Dedifferentiated amniotic fluid mesenchymal stem cell (primary cell): ENCODE measurements around the gene KCTD2.
"Not testable (repeated sequence)": the region's sequence is repeated elsewhere in the genome, so short reads cannot be mapped to it uniquely, and the experiment has no call there.

Experiments
- DNase-seq: peaks from one replicate; pipeline ENCODE4 v3.0.0-alpha.2; 2016; ENCODE audit errors: extremely low spot score

KCTD2 gene

DNA sequence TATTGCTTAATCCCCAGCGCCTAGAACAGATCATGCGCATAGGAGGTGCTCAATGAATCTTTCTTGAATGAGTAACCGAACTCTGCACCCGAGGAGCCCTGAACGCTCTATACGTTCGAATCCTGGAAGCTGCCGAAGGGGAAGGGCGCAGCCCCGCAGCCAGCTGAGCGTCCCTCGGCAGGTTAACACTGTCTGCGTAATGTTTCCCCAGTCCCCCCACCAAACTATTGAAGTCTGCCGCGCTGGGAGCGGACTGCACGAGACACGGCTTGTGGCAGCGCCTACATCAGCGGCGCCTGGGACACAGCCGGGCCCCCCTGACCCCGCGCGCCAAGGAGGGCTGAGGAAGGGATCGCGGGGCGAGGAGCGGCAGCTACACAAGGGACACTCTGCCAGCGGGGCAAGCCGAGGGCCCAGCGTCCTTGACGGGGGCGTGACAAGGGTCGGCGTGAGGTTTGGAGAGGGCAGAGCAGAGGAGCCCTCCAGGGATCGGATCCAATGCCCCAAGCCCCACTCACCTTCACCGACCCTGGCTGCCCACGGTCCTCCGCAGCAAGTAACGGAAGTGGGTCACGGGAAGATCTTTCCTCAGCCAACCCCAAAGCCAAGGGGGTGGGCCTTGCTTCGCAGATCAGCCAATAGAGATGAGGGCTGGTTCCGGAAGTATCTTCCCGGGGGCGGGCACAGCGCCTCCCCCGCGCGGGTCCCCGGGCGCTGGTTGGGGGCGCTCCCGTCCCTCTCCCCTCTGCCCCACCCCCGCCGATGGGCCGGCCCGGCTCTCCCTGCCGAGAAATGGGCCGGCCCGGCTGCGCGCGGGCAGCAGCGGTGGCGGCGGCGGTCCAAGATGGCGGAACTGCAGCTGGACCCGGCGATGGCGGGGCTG, at the start of gene KCTD2, which contains the start of gene ATP5PD:
TSS of gene KCTD2 (plus strand) at position 819 of the 883 bp plus-strand sequence. CDS start at position 845, 26 bp downstream.
TSS of gene ATP5PD (minus strand) at position 563 of the 883 bp plus-strand sequence. CDS start 4,319 bp downstream, outside the sequence.
- peak; percentile 97 for DNase-seq

DNA sequence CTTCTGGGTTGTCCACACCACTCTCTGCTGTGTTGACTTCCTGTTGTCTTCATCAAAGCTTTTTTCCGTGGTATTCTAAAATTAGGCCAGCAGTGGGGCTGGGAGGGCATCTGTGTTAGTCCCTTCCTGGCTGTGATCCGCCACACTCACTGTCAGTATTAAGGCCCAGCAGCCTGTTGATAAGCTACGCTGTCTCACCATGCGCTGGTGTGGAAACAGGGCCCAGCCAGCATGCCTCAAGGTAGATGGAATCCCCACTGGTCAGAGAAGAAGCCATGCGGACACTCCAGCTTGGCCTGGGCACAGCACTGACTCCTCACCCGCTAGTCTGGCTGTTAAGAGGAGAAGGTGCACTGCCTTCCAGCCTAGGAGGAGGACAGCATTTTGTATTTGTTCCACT, 48.2 kb upstream of the KCTD2 start:
- DNase-seq = no peak

- DNase-seq = no peak
Measured at GRCh38 chr17:74999523-74999922, 47.5 kb upstream of the KCTD2 start.

- no peak for DNase-seq
Measured at GRCh38 chr17:75001915-75002843, 44.8 kb upstream of the KCTD2 start.

DNA sequence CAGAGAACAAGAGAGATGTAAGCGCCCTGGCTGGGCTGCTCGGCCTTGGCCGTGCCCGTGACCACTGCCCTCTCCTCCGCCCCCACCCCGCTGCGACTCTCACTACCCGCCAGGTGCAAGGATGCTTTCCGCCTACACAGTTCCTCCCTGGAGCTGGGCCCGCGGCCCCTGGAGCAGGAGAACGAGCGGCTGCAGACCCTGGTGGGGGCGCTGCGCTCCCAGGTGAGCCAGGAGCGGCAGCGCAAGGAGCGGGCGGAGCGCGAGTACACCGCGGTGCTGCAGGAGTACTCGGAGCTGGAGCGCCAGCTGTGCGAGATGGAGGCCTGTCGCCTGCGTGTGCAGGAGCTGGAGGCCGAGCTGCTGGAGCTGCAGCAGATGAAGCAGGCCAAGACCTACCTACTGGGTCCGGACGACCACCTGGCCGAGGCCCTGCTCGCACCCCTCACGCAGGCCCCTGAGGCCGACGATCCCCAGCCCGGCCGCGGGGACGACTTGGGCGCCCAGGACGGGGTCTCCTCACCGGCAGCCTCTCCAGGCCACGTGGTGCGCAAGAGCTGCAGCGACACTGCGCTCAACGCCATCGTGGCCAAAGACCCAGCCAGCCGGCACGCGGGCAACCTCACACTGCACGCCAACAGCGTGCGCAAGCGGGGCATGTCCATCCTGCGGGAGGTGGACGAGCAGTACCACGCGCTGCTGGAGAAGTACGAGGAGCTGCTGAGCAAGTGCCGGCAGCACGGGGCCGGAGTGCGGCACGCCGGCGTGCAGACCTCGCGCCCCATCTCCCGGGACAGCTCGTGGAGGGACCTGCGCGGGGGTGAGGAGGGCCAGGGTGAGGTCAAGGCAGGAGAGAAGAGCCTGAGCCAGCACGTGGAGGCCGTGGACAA, 43.7 kb upstream of the KCTD2 start:
- no peak for DNase-seq

- DNase-seq = no peak
Measured at GRCh38 chr17:75003957-75004355, 43.1 kb upstream of the KCTD2 start.

- DNase-seq = no peak
Measured at GRCh38 chr17:75004371-75004770, 42.7 kb upstream of the KCTD2 start.

DNA sequence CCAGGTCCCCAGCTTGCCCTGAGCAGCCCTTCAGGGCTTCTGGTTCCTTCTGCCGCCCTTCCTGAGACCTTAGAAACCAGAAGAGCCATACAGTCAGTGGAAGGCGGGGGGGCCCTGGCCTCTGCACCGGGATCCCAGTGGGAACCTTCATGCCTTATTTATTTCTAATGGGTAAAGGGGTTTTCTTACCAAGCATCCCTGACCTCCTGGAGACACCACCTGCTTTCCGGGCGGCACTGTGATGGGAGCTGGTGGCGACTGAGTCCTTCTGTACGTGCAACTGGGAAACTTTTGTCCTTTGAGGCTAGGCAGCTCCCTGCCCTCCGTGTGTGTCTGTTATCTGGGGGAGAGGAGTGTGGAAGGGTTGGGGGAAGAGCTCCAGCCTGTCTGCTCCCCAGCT, 41.7 kb upstream of the KCTD2 start:
- no peak for DNase-seq

DNA sequence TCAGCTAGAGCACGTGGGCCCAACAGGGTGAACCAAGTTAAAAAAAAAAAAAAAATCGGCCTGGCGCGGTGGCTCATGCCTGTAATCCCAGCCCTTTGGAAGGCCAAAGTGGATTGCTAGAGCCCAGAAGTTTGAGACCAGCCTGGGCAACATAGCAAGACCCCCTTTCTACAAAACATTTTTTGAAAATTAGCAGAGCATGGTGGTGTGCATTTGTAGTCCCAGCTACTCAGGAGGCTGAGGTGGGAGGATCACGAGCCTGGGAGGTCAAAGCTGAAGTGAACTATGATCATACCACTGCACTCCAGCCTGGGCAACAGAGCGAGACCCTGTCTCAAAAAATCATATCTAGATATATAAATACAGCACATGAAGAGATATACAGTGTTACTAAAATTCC, 40.9 kb upstream of the KCTD2 start:
- not testable (repeated sequence) for DNase-seq

DNA sequence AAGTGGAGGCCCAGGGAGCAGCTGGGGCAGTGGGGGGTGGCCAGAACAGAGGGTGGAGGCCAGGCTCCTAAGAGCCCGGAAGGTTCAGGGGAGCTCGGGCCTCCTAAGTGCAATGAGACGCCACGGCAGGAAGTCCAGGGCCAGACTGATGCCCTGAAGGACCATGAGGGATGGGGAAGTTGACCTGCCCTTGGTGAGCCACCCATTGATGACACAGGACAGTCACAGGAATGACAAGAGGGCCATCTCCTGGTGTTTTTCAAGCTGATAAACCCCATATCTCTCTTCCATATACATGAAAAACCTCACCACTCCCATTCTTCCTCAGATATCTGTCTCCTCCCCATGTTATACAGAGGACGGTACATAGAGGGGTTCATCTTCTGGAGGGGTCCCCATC, 40.4 kb upstream of the KCTD2 start:
- DNase-seq = no peak

- no peak for DNase-seq
Measured at GRCh38 chr17:75008373-75008772, 38.7 kb upstream of the KCTD2 start.

DNA sequence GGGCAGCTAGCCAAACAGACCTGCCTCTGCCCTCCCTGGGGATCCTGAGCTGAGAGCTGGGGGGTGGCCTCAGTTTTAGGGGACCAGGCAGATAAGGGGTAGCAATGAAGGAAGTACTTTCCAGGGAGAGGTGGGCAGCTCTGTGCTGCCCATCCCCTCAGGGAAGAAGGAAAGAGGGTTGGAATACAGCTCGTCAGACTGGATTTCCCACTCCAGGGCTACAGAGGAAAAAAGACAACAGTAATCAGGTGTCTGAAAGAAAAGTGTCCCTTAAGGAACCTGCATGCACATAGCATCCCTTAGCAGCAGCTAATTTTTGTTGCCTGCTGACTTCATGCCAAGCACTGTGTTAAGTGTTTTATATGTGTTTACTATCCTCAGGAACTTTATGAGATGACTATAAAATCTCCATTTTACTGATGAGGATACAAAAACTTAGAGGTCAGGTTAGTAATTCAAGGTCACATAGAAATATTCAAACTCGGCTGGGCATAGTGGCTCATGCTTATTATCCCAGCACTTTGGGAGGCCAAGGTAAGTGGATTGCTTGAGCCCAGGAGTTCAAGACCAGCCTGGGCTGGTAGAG, 37.8 kb upstream of the KCTD2 start:
- DNase-seq = no peak

GRCh38 chr17:75010683-75011400, 36.2 kb upstream of the KCTD2 start:
- no peak for DNase-seq

DNA sequence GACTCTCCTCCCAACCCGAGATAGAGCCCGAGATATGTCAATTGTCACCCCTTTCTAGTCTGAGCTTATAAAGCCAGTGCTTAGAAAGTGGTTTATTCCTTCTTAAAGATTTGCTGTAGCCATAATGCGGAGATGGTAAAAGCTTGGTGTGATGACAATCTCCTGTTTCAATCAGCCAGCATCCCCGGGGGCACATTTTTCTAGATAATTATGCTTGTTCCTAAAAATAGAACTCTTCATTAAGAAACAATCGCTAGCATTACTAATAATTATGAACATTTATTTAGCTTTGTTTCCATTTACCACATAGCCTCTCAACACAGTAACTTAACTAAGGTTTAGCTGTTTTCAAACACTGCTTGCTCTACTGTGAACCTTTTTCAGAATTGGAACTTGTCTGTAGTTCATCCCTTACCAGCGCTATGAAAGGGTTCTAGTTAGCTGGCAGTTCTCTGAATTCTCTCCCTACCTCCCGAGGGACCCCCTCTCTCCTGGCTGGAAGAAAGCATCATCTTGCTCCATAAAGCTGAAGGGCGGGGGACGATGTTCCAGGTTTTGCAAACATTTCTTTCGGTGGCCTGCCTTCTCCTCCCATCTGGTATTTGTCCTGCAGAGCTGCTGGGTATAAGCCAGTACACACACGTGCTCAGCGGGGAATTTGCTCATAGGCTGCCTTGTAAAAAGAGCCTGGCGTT, 35.5 kb upstream of the KCTD2 start:
- peak; percentile 23 for DNase-seq

DNA sequence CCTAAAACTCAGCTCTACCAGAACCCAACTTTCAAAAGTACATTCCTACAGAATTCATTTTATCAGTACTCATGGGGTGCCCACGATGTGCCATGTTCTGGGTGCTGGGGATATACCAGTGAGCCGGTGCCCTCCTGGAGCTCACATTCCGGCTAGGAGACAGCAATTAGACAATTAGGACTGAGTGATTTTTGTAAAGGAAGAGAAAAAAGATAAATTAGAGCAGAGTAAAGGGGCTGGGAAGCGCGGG, 35.0 kb upstream of the KCTD2 start:
- no peak for DNase-seq

DNA sequence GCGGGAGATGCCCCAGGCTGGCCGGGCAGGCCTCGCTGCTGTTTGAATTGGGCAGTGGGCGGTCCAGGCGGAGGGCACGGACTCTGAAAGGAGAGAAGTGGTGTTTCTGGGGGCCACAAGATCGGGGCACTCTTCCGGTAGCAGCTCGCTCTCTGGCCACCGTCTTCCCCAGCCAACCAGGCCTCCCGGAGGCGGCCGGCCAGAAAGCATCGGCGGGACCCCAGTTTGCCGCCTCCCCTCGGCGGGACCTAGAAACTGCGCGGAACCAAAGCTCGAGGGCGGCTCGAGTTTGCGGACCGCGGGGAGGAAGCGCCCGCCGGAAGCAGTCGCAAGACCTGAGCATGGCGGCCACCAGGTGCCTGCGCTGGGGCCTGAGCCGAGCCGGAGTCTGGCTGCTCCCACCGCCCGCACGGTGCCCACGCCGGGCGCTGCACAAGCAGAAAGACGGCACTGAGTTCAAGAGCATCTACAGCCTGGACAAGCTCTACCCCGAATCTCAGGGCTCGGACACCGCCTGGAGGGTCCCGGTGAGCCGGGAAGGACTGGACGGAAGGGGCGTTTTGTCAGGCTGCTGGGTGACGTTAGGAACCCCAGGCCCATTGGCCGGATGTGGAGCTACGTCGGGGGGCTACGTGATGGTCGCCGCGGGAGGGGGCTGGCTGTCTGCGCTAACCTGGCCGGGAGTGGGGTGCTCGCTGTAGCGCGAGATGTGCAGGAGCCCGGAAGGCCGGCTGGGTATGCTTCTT, 34.5 kb upstream of the KCTD2 start, which contains the start of gene MRPL58:
TSS of gene MRPL58 (plus strand) at position 325 of the 746 bp plus-strand sequence. CDS start at position 342, 17 bp downstream.
- peak; percentile 83 for DNase-seq

- no peak for DNase-seq
Measured at GRCh38 chr17:75013092-75013559, 33.9 kb upstream of the KCTD2 start.

DNA sequence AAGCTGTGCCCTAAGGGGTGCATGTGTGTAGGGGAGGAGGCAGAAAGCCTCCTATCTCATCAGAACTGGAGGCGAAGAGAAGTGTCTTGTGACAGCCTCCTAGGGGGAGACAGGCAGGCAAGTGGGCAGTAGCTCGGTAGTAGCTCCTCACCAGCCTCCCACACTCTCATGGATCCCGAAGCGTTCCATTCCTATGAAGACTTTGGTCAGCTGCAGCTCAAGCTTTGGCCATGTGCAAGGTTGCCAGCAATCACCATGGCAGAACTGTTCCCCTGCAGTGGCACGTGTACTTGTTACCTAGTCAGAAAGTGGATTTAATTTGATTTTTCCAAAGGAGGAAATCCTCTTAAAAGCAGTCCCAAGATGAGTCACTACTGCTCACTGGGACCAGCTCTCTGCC, 27.9 kb upstream of the KCTD2 start:
- no peak for DNase-seq

- DNase-seq = no peak
Measured at GRCh38 chr17:75019710-75020109, 27.3 kb upstream of the KCTD2 start.
